NCI-H187 treated with DMSO at 0.1 percent for 48 hours (cell line): ENCODE results near the gene GLYATL1B.
"Not testable (repeated sequence)": the region's sequence is repeated elsewhere in the genome, so short reads cannot be mapped to it uniquely, and the experiment has no call there.

Experiments used
- DNase-seq: peaks from one replicate; lab custom pipeline; 2025; lab: John Stamatoyannopoulos, UW

Gene GLYATL1B

DNA sequence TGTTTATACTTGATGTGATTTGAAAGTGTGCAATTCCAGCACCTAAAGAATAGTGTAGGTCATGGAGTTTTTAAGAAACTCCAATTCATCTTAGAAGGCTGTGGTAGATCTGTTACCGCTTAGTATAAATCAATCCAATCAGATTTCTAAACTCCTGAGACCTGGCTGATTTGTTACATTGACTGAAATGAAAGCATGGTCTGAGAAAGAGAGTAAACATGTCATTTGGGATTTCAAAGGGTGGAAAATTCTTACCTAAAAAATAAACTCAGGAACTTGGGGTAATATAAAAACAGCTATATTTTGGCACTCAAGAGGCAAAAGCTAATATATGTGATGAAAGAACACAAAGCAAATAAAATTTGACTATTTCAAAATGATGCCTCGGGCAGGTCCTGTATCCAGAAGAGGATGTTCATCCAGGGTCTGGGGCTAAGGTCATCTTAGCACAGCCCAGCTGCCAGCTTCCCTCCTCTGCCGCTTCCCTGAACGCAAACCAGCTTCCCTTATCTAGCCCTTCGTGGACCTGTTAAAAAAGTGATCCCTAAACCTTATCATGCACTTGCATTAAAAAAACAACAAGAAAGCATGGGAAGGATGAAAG lies 10.0 kb downstream of the GLYATL1B start:
- DNase-seq: not testable (repeated sequence)

- no peak for DNase-seq
Measured at GRCh38 chr11:59097113-59097708, 11.1 kb downstream of the GLYATL1B start.

DNA sequence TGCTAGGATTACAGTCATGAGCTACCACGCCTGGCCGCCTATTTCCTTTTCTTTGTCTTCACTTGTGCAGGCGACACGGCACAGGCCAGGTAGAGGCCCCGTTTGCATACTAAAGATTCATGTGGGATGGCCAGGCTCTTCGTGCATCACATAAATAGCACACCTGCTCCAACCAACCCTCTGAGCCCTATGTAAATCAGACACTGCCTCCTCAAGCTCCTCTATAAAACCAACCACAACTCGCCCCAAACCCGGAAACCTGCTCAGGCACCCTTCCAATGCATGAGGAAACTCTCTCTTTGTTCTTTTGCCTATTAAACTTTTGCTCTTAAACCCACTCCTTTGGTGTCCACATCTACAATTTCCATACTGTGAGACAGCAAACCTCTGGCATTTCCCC lies 11.8 kb downstream of the GLYATL1B start:
- not testable (repeated sequence) for DNase-seq

DNA sequence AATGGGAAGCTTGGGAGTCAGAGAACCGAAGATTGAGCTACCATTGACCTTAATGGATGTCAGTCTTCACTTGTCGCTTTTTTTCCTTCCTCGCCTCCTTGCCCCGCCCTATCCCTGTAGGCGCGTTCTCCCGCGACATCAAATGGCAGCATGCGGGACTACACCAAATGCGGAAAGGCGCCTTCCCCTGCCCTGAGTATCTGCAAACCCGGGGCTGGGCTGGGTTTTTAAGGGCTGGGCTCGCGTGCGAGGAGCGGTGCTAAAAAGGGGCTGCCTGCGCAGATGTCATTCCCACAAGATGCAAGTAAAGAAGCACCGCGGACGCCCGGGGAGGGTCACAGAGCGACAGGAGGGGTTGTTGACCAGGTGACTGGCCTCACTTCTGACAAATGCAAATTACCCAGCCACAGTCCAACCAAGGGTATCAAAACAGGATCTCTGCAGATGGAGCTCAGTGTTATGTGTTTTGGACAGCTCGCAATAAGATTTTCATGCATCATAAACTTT lies 16.2 kb downstream of the GLYATL1B start:
- DNase-seq: no peak

- DNase-seq: peak; percentile 80
Measured at GRCh38 chr11:59106363-59107336, 20.5 kb downstream of the GLYATL1B start, which contains the start of gene FAM111B. Gene FAM111B, plus strand, starts transcription at chr11:59107237. Its CDS starts 2,389 bp downstream, at chr11:59109626.

- not testable (repeated sequence) for DNase-seq
Measured at GRCh38 chr11:59107721-59108120, 21.6 kb downstream of the GLYATL1B start.

DNA sequence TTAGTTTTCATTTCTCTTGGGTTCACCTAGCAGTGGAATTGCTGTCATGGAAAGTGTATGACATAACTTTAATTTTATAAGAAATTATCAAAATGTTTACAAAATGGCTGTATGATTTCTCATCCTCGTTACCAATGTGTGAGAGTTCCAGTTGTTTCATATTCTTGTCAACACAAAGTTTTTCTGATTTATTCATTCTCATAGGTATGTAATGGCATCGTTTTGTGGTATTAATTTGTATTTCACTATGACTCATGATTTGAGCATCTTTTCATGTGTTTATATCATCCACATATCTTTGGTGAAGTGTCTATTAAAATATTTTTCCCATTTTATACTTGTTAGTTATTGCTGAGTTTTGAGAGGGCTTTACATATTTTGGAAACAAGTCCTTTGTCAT lies 26.4 kb downstream of the GLYATL1B start:
- no peak for DNase-seq

- no peak for DNase-seq
Measured at GRCh38 chr11:59114344-59114743, 28.2 kb downstream of the GLYATL1B start.

GRCh38 chr11:59115553-59115952 lies 29.4 kb downstream of the GLYATL1B start:
- no peak for DNase-seq

GRCh38 chr11:59117774-59118173 lies 31.7 kb downstream of the GLYATL1B start:
- no peak for DNase-seq

DNA sequence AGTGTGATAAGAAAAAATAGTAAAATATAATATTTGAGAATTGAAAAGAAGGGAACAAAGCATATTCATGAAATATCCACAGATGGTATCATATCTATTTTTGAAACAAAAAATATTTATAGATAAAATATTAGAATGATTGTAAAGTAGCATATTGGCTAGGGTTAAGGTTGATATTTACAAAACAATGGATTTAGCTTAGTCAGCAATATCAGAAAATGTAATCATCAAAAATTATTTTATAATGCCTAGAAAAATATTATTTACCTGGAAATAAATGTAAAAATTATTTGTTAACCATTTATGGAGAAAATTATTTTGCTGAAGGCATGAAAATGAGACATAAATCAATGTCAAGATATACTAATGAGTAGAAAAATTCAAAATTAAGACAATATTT lies 33.7 kb downstream of the GLYATL1B start:
- DNase-seq: no peak

DNA sequence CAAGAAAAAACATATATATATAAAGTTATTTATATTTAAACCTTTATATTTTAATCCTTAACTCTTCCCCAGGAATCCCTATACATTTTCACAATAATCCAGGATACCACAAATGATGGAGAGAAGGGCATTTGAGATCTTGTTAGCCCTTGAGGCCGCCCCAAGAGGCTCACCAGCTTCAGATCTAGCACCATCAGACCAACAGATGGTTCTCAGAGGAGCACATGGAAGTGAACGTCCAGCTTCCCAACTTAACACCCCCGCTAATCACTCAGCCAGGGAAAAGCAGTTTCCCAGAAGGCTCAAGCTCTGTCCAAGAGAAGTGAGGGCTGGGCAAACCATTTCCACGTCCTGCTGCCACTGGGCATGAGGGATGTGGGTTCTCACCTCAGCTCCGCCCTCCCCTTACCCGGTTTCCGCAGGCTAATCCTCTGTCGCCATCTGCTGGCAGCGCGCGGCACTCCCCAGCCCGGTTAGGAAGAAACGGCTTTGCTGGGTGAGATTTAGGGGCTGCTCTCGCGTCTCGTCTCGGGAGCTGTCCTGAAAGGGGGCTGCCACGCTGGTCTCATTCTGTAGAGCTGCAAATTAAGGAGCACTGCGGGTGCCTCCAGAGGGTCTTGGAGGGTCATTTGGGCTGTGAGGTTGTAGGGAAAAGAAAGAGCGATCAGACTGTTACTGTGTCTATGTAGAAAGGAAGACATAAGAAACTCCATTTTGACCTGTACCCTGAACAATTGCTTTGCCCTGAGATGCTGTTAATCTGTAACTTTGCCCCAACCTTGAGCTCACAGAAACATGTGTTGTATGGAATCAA lies 49.7 kb downstream of the GLYATL1B start:
- DNase-seq: no peak

GRCh38 chr11:59136551-59136950 lies 50.4 kb downstream of the GLYATL1B start:
- DNase-seq: not testable (repeated sequence)

GRCh38 chr11:59137190-59137589 lies 51.1 kb downstream of the GLYATL1B start:
- DNase-seq: no peak

DNA sequence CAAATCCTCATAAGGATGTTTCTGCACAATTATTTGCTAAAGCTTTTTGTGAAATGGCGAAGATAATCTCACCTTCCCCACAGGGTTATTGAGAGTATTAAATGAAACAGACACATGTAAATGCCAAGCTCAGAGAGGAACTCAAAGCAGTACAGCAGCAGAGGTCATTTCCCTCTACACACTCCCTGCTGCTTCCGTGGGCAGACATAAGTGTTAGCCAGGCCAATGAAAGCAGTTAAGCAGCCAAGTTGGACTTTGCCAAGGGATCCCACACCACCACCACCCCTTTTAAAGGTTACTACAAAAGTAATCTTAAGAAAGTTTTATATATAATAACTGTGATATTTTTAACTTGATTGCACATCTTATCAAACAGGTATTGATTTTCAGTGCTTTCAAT lies 52.5 kb downstream of the GLYATL1B start:
- no peak for DNase-seq

DNA sequence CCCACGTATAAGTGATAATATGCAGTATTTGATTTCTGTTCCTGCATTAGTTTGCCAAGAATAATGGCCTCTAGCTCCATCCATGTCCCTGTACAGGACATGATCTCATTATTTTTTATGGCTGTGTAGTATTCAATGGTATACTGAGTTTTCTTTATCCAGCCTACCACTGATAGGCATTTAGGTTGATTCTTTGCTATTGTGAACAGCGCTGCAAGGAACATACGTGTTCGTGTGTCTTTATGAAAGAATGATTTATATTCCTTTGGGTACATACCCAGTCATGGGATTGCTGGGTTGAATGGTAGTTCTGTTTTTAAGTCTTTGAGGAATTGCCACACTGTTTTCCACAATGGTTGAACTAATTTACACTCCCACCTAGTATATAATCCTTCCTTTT lies 55.1 kb downstream of the GLYATL1B start:
- DNase-seq: no peak

DNA sequence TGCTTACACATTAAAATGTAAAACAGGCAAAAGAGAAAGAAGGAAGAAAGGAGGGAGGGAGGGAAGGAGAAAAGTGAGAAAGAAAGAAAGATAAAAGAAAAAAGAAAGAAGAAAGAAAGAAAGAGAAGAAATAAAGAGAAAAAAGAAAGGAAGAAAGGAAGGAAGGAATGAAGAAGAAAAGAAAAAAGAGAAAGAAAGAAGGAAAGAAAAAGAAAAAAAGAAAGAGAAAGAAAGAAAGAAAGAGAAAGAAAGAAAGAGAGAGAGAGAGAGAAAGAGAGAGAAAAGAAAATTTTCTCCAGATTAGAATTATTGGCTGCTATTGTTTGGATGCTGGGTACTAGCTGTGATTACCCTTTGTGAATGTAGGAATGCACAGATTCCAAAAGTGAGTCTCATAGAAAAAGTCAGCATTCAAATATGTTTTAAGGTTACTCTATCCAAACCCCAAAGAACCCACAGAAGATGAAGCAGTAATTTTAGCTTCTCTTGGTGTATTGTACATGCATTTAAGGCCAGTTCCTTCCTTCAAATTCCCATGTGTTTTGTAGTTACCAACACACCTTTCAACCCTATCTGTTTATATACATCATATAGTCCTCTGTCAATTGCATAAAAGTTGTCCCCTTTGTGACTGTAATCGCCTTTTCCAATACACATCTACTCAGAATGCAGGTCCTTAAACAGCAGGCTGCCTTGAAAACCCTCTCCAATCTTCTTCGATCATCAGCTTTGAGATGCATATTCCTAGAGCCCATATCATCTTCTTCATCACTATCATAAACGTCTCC lies 55.8 kb downstream of the GLYATL1B start:
- DNase-seq: no peak

- peak; percentile 45 for DNase-seq
Measured at GRCh38 chr11:59142530-59143507, 56.7 kb downstream of the GLYATL1B start, which contains the start of gene FAM111A. Gene FAM111A, plus strand, starts transcription at chr11:59142856. Its CDS starts 6,017 bp downstream, at chr11:59148873.

GRCh38 chr11:59144096-59144495 lies 58.0 kb downstream of the GLYATL1B start:
- DNase-seq: no peak
